GM20000 (cell line): ENCODE results near the gene IL21.

Experiments used
- DNase-seq: peaks from one replicate; pipeline ENCODE4 v3.0.0; 2012; ENCODE audit warnings: low spot score
- CTCF ChIP-seq: IDR thresholded peaks from 2 replicates; pipeline ENCODE4 v1.5.1; 2012; ENCODE audit warnings: mild to moderate bottlenecking, control low read depth; ENCODE audit errors: extremely low read depth, missing control alignments

IL21 gene

GRCh38 chr4:122617597-122618593, 3.0 kb downstream of the IL21 start:
- no peak for TF ChIP-seq CTCF
- no peak for DNase-seq

- no peak for TF ChIP-seq CTCF
- DNase-seq, result no peak
Observed at GRCh38 chr4:122616915-122617596, 3.8 kb downstream of the IL21 start.

GRCh38 chr4:122614621-122615020, 6.2 kb downstream of the IL21 start:
- TF ChIP-seq CTCF, result no peak
- no peak for DNase-seq

GRCh38 chr4:122612540-122612939, 8.3 kb downstream of the IL21 start:
- no peak for DNase-seq
- TF ChIP-seq CTCF, result no peak

- DNase-seq, result no peak
- TF ChIP-seq CTCF, result no peak
Observed at GRCh38 chr4:122606364-122607043, 14.4 kb downstream of the IL21 start.

GRCh38 chr4:122604146-122604545, 16.7 kb downstream of the IL21 start:
- TF ChIP-seq CTCF, result no peak
- DNase-seq, result no peak
